ENCODE results near the gene NT5DC3.

Gene NT5DC3

DNA sequence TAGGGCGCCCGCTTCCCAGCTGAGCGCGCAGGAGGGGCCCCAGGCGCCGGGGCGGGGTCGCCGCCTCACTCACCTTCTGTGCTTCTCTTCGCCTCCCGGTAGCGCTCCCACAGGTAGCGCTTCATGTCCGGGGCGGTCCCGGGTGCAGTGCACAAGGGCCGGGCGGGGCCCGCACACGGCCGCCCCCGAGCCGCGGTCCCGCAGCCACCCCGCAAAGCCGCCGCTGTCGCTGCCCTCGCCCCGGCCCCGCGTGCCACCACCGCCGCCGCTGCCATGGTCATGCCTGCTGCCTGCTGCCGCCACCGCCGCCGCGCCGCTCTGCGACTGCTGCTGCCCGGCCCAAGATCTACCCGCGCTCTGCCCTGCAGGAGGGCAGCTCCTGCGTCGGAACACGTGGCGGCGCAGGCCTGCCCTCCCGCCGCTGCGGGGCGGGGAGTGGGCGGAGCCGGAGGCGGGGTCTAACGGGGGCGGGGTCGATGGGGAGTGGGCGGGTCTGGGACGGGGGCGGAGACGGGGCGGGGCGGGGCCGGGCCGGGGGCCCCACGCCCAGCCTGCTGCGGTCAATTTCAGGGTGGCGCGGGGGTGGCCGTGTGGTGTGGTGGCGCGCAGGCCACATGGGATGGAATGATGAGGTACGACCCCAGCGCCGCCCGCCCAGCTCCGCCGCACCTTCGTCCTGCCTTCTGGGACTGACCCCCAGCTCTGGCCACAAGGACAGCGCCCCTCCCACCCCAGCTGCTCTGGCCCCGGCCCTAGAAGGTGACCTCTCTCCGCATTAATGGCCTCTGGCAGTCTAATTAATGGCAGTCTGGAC lies at the start of gene NT5DC3:
NT5DC3 (minus strand) TSS at position 359 of the 814 bp plus-strand sequence; CDS start at position 281, 78 bp downstream.
- DNase-seq = peak; percentile 86

DNA sequence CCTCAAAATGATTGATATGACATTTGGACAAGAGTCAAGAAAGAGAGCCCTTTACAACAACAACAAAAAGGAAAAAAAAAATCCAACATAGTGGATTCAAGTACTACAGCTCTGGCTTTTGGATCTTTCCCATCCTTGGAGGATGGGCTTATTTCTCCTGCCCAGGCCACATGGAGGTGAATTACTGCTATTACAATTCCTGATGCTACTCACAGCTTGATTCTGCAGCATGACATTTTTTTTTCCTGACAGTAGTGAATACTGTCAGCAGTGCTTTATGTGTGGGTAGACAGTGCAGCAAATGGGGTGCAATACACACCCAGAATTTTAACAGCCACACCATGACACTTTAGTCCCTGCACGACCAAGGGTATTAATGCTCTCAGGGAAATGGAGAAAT lies 46.7 kb upstream of the NT5DC3 start:
- DNase-seq = no peak

DNA sequence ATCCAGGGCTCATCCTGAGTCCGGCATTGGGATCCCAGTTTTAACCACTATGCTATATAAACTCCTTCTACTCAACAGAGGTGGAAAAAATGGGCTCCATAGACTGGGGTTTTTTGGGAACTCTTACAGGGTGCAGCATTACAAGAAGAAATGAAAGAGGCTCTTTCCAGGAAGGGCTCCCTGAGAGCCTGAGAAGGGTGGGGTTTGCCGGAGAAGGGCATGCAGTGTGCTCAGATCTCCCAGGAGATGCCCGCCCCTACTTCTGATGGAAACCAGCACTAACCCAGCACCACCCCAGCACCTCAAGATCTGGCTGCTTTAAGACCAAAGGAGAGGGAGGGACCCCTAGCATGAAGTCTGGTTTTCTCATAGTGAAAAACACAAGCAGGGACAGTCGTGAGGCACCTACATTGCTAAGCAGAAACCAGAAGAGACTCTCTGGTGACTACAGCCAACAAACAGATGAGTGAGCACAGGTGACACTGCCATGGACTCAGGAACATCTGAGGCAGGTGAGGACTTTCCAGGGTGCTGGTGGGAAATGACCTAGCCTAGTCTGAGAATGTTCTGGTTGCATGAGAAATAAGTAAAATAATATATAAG lies 45.3 kb upstream of the NT5DC3 start:
- DNase-seq = no peak

DNA sequence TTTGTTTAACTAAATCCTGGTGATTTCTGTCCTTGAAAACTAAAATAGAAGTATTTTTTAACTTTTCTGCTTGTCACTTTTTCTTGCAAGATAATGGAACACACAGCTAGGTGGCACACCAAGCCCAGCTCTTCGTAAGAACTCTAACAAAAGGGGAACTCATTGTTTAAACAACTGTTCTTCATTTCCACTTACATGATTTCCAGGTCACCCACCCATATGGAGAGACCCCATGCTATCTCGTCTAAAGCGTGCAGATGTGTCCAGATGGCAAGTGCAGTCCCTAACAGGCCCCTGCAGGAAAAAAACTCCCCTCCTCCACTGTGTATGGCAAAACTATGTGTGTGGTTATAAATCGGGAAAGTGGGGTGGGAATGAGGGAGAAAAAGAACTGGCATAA lies 43.3 kb upstream of the NT5DC3 start:
- DNase-seq = peak; percentile 55

DNA sequence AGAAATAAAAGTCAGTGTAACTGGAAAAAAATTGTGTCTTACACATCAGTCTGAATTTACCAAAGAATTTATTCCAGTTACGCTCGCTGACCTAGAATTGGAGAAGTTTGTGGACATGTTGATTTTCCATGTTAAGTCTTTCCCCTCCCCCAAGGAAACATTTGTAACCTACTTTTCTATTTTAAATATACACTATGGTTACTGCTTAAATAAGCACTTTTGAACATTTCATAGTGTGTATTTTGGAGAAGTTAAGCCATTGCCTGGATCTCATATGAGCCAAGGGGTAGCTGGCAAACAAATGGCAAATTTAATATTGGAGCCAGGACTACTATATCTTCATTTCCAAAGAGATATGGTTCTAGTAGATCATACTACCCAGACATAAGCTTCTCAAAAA lies 42.9 kb upstream of the NT5DC3 start:
- no peak for DNase-seq

DNA sequence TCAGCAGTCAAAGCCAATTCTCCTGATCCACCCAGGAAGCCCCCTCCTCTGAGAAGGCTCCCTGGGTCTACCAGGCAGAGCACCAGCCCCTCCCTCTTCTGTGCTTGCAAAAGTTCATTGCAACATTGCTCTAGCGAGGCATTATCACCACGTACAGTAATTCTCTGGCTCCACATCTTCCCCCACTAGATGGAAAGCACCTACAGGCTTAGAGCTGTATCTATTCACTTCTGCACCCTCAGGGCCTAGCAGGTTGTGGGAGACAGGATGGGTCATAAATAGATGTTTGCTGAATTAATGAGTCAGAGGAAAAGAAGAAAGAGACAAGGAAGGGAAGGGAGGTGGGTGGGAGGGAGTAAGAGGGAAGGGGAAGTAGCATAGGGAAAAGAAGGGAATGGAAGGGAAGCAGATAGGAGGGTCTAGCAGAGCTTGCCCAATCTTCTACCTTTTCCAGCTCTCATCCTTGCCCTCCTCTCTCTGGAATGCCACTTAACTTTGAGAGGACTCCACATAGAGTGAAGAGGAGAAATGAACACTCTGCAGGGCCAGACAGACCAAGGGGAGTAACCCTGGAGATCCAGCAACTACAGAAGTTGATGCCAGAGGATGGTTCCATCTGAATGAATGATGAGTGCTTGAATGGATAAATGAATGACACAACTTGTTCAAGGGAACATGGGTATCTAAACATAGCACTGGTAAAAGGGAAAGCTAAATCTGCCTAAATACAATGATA lies 42.0 kb upstream of the NT5DC3 start:
- no peak for DNase-seq

DNA sequence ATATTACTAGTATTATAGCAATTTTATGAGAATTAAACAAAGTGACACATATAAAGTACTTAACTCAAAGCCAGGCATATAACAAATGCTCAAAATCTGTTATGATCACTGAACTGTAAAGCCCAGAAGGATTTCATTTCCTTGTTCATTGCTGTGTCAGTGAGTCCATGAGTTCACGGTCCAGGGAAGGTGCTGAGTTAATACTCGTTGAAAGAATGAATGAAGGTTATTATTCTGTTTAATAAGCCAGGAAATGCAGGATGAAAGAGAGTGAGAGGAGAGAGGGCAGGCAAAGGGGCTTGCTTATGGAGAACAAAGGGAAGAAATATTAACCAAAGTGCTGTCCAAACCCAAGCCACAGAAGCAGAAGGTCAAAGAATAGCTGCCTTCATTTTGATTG lies 40.2 kb upstream of the NT5DC3 start:
- no peak for DNase-seq

DNA sequence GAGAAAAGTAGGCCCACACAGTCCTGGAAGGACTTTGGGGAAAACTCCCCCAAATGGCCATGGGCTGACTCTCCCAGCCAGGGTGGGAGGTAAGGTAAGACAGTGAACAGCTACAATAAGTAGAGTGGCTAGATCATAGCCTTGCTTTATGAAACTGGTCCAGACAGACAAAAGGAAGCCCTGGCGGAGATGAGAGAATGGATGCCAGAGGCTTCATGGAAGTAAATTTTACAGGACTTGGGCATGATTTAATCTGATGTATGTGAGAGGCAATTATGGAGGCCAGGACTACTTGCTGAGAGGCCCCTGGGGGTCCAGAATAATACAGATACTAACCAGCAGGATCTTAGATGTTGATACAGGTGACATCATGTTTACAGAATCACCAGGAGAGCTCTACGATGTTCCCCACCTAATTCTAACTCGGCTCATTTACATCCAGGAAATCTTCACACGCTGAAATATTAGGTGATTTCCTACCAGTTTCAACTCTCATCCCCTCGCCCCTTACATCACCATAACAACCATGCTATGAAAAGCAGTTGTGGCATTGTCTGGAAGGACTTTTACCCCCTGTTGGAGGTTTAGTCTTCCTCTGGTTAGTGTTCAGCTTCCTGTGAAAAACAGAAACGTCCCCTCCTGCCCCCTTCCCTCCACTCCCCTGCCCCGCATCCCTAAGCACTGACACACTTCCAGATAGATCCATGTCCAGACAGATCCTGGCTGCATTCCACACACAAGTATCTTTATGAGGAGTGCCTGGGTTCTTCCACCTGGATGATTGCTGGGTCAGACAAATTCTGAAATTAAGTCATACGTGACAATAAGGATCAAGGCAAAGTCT lies 39.5 kb upstream of the NT5DC3 start:
- DNase-seq = peak; percentile 28

DNA sequence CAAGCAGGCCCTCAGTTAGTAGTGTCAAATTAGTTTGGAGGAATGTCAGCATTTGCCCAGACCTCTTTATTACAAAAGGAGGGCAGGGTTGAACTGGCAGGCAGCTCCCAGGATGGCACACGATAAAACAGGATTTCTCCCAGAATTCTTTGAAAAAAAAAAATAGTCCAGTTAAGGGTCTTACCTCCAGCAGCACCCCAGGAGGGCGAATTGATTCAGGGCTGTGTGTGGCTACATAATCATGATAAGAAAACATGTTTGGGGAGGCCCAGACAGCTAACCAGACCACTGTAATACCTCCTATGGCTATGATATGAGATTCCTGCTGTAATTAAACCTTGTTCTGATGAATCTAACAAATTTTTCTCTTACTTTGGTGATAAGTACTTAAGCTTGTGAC lies 38.8 kb upstream of the NT5DC3 start:
- DNase-seq = no peak

DNA sequence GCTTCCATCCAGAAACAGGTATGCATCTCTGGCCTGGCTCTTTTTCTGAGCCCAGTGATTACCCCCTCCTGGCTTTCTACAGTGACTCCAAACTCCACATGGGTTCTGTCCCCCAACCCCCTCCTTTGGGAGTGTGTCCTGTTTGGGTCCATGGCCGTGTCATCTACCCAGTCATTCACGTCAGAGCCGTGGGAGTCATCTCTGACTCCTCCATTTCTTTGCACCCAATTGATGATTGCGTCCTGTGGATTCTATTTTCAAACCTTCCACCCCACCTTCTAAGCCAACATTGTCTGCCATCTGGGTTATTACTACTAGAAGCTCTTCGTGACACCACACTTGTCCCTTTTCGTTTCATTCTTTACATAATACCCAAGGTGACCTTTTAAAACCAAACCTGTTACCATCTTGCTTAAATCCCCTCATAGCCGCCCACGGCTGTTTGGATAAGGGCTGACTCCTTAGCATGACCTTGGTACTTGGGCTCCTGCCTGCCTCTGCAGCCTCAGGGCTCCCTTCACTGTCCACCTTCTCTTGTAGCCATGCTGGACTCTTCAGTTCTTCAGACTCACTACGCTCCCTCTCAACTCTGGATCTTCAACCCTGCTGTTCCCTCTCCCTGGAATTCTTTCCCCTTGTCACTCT lies 38.1 kb upstream of the NT5DC3 start:
- no peak for DNase-seq

DNA sequence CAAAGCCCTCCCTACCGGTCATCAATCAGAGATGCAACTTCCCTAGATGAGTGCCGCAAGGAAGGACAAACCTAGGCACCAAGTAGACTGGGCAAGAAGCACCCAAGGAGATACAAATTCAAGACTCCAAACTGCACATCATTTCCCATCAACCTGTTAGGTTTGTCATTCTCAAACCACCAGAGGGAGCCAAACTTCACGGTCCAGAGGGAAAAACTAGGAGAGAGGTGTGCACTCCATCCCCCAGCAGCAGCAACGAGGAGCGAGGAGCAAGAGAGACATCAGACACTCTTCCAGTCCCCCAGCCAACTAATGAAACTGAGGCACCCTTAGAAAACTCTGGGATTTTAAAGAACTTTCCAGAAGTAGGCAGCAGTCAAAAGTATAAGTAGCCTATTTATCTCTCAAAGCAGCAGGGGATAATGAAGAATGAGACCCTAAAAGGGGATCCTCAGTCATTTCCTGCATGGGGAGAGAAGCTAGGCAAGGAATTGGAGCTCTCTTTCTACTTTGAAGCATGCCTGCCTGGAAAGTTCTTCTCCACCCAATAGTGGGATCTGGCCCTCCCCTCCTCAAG lies 37.0 kb upstream of the NT5DC3 start:
- DNase-seq = peak; percentile 72

DNA sequence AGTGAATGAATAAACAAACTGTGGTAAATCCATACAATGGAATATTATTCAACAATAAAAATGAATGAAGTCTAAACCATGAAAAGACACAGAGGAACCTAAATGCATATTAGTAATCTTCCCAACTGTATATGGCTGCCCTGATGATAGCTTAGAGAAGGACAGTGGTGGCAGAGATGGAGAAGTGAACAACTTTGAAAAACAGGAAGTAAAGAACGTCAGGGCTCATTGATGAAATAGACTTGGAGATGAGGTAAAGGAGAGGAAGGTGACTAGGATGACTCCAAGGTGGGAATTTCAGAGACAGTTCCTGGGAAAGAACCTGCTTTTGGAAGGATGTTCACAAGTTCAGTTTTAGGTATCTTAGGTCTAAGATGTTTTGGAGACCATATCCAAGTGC lies 36.3 kb upstream of the NT5DC3 start:
- no peak for DNase-seq

DNA sequence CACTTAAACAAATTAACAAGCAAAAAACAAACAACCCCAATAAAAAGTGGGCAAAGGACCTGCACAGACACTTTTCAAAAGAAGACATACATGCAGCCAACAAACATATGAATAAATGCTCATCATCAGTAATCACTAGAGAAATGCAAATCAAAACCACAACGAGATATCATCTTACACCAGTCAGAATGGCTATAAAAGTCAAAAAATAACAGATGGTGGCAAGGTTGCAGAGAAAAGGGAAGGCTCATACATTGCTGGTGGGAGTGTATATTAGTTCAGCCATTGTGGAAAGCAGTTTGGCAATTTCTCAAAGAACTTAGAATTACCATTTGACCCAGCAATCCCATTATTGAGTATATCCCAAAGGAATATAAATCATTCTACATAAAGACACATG lies 34.6 kb upstream of the NT5DC3 start:
- DNase-seq = no peak

DNA sequence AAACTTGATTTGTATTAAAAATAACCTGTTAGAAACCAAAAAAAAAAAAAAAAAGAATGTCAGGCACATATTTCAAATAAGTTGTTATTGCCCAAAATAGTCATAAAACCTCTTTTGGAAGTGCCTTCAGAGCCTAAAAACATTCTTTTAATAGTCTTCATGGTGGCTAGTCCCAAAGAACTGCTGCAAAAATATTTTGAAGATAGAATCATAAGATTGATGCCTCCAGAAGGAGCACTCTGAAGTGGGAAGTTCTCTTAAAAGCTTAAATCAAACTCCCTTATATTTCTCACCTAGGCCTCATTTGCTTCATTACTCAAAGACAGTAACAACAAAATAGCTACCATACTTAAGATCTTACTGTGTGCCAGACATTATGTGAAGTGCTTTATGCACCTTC lies 27.2 kb upstream of the NT5DC3 start:
- no peak for DNase-seq

DNA sequence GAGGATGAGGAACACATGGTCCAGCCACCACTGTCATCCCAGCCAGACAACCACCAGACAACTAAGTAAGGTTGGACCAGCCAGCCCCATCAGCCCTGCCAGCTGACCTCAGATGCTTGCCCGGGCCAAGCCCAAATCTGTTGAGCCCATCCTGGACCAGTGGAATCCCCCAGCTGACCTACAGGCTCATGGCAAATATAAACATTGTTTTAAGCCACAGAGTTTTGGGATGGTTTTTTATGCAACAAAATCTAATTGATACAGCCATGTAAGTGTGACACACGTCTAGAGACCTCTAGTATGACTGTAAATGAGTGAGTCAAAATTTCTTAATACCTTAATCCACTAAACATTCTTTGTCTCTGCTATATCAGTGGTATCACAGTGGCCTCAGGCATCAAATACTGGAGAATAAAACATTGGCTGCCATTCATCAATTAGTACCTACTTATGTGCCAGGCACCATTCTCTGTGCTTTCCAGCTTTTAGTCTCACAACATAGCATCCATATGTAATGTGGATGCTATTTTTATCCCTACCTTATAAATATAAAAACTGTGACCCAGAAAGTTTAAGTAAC lies 24.2 kb upstream of the NT5DC3 start:
- DNase-seq = no peak

DNA sequence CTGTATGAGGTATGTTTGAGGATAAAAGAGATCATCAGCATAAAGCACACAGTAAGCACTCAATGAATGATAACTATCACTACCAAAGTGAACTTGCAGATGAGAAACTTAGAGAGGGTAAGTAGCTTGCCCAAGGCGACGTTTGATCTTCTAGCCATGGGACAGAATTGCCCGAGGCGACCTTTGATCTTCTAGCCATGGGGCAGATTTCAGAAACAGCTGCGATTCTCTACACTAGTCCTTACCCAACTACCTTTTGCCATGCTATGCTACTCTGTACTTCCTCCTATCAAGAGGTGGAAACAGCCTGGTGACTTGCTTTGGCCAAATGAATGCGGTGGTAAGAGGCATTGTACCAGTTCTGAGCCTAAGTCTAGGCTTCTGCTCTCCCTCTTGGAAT lies 23.7 kb upstream of the NT5DC3 start:
- no peak for DNase-seq

DNA sequence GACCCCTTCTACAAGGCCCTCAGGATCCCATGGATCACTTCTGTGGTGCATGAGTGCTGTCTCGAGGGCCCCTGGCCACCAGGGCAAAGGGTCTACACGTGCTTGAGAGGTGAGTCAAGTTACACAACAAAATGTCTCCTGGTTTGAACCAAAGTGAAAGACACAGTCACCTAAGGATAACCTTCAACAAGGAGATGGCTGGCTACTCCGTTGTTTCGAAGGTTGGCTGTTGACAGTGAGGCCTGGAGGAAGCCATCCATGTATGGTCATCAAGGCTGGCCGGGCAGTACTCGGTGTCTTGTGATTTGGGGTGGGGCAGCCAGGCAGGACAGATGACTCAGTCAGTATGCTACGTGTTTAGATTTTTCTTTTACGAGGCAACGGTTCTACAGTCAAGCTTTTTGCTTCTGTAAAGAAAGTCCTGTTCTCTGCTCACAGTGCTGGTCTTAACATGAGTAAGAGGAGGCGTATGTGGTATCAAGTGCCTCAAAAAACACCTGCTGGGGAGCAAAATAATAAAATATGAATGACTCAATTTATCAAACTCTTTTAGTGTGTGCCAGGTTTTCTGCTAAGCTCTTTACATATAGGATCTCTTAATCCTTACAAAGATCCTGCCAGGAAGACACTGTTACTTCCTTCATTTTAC lies 18.0 kb upstream of the NT5DC3 start:
- no peak for DNase-seq

DNA sequence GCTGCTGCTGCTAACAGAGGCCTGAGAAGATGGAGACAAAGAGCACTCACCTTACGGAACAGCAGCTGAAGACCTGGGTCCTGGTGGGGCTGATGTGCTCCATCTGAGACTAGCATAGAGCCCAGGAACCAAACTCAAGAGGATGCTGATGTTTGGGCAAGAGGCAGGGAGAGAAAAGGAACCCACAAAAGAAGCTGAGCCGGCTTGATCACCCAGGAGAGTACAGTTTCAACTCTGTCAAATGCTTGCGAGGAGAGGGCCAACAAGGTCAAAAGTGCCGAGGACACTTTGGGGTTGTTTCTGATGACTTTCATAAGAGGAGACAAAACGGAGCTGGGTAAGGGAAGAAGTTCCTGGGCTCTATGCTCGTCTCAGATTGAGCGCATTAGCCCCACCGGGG lies 17.3 kb upstream of the NT5DC3 start:
- no peak for DNase-seq

DNA sequence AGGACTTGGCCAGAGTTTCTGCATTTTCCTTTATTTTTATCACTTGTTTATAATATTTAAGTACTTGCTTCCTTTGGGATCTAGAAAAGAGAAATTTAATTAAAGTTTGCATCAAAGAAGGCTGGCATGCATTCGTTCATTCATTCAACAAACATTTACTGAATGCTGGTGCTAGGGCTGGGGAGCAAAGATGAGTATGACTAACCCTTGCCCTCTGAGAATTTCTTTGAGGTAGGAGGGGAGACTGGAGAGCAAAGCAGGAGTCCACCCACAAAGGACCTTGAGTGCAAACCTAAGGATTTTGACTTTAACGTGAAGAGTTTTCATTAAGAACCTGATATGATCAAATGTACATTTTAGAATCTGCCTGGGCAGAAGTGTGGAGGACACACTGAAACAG lies 16.1 kb upstream of the NT5DC3 start:
- no peak for DNase-seq

DNA sequence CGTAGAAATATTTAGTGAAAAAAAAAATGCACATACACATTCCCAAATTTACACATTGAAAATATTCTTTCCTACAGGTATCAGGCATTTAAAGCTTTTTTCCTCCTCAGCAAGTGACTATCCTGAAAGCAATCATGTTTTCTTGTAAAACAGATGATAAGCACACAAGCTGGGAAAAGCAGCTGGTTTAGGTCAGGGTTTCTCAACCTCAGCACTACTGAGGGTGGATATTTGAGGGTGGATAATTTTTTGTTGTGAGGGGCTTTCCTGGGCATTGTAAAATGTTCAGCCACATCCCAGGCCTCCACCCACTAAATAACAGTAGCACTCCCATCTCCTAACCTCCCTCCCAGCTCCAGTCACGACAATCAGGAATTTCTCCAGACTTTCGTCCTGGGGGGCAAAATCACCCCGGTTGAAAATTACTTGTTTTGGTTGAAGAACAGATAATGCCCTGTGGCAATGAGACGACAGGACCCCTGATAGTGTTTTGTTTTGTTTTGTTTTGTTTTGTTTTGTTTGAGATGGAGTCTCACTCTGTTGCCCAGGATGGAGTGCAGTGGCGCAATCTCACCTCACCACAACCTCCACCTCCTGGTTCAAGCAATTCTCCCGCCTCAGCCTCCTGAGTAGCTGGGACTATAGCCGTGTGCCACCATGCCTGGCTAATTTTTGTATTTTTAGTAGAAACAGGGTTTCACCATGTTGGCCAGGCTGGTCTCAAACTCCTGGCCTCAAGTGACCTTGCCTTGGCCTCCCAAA lies 15.0 kb upstream of the NT5DC3 start:
- DNase-seq = no peak

Measured in CD4-positive, alpha-beta T cell treated with Interleukin-12 subunit alpha and Interleukin-12 subunit beta, for 1 hour (primary cell).